Measurements from ENCODE around the gene HUS1. TPM values are rescaled to one million over a fixed set of nuclear protein-coding genes. Genes with fewer than 3 reads are reported as not detected.

Gene HUS1
- total RNA-seq, 4 donors from 2014 or later: 18.3 to 33.0 (median 23.0) TPM

DNA sequence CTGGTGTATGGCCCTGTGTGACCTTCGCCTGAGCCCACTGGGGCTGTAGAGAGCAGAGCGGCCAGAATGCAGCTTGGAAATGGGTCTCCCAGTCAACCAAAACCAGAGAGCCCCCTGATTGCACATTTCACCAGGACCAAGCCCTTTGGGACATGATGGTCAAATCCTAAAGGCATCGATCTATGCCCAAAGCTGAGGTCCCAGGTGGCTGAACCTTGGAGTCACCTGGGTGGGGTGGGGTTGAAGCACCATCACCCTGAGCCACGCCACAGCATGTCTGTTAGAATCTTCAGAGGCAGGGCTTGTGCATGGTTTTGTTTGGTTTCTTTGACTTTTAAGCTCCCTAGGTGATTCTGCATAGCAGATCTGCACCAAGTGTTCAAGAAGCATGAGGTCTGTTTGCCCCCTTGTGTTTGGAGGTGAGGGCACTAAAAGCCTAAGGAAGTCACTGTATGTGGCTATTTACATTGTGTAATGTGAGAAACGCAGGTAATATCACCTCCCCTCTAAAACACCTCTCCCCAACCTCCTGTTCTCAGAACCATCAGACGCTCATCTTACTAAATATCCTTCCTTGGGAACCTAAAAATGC, 40.7 kb downstream of the HUS1 start:
- no peaks in the 10 kb centered on the region for H3K4me1 ChIP-seq
- intact Hi-C loops (cut with DNase I; ENCODE audit: low total_unique reads): no loop called here
- no peak overlapping the region for H3K27ac ChIP-seq

DNA sequence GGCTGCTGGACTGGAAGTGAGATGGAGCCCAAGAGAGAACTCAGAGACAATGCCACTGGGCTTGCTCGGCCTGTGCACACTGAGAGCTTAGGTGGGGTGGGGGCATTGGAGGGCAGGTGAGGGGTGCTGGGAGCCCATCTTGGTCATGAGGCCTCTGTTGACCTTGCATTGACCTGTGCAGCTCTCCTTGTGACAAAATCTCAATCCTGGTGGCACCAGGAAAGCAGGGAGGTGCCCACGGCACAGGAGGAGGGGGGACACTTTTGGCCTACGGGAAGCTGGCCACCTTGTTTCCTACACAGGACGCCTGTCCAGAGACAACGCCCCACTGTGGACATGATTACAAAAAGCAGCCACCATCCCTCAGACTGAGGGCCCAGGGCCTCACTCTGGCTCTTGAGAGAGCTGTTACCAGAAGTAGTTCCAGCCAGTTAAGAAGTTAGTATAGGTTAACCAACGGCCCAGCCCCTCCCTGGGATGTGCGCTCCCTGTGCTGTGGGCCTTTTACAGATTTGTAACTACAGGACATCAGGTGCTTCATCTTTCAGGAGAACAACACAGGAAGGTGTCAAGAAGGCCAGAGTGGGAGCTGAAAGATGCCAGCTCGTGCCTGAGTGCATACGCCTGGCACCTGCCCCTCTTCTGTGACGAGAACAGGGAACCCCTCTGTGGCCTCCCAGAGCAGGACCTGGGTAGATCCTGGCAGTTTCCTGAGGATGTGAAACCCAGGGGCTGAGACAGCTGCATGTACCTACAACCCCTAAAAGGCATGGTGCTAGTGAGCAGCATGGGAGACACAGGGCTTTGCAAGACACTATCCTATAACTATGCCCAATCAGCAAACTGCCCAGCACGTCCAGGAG, 41.5 kb downstream of the HUS1 start:
- intact Hi-C loops (cut with DNase I; ENCODE audit: low total_unique reads) (no loop called here), in situ Hi-C loops (cut with MboI; ENCODE audit: low sequenced_read_pairs in 4 of 4) (no loop called here)
- Histone ChIP-seq H3K4me1 (no peaks in the 10 kb centered on the region), H3K27ac (no peak overlapping the region), H3K36me3 (no peaks in the 10 kb centered on the region), H3K9me3 (no peaks in the 10 kb centered on the region), H3K4me3 (no peak overlapping the region), H3K27me3 (no peaks in the 10 kb centered on the region)
- TF ChIP-seq, protein P1, sequence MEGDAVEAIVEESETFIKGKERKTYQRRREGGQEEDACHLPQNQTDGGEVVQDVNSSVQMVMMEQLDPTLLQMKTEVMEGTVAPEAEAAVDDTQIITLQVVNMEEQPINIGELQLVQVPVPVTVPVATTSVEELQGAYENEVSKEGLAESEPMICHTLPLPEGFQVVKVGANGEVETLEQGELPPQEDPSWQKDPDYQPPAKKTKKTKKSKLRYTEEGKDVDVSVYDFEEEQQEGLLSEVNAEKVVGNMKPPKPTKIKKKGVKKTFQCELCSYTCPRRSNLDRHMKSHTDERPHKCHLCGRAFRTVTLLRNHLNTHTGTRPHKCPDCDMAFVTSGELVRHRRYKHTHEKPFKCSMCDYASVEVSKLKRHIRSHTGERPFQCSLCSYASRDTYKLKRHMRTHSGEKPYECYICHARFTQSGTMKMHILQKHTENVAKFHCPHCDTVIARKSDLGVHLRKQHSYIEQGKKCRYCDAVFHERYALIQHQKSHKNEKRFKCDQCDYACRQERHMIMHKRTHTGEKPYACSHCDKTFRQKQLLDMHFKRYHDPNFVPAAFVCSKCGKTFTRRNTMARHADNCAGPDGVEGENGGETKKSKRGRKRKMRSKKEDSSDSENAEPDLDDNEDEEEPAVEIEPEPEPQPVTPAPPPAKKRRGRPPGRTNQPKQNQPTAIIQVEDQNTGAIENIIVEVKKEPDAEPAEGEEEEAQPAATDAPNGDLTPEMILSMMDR (IDR thresholded peaks at IDR 0.05 in 4 of 5, conservative IDR thresholded peaks at IDR 0.05 in 1 of 5): no peak
- no peak for TF ChIP-seq POLR2A (IDR thresholded peaks at IDR 0.05)
- ATAC-seq (no peak), DNase-seq (no peak)

More for the DNA sequence above, 40.7 kb downstream of the HUS1 start:
- Histone ChIP-seq H3K9me3 (no peaks in the 10 kb centered on the region), H3K4me3 (no peak overlapping the region), H3K27me3 (no peaks in the 10 kb centered on the region), H3K36me3 (no peaks in the 10 kb centered on the region)
- TF ChIP-seq POLR2A (IDR thresholded peaks at IDR 0.05): no peak
- TF ChIP-seq, protein P1 (IDR thresholded peaks at IDR 0.05 in 4 of 5, conservative IDR thresholded peaks at IDR 0.05 in 1 of 5): no peak
- ATAC-seq (no peak), DNase-seq (no peak)
- in situ Hi-C loops (cut with MboI; ENCODE audit: low sequenced_read_pairs in 4 of 4): no loop called here

DNA sequence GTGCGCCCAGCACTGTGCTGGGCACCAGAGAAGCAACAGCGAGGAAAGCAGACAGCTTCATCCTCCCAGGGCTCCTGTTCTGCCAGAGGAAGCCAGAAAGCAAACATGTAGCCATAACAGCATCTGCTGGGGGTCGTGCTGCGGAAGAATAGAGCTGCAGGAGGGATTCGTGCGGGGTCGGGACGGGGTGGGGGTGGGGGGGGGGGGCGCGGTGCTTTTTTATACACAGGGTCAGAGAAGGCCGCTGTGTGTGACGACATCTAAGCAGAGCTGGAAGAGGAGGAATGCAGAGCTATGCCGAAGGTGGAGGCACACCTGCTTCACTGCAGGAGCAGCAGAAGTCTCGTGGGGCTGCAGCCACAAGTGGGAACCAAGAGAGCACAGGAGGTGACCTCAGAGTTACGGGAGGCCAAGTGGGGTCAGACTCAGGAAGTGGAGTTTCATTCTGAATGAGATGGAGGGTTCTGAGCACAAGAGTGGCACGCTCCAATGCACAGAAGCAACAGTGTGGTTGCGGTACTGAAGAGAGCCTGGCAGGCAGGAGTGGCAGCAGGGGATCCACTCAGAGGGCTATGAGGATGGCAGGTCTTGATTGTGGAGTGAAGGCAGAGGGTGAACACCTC, 42.2 kb downstream of the HUS1 start:
- Histone ChIP-seq H3K27ac (no peak overlapping the region), H3K4me3 (no peak overlapping the region), H3K4me1 (no peaks in the 10 kb centered on the region), H3K27me3 (no peaks in the 10 kb centered on the region), H3K9me3 (no peaks in the 10 kb centered on the region), H3K36me3 (no peaks in the 10 kb centered on the region)
- TF ChIP-seq POLR2A (IDR thresholded peaks at IDR 0.05): no peak
- DNase-seq (no peak), ATAC-seq (no peak)
- intact Hi-C loops (cut with DNase I; ENCODE audit: low total_unique reads): no loop called here
- in situ Hi-C loops (cut with MboI; ENCODE audit: low sequenced_read_pairs in 4 of 4): no loop called here

DNA sequence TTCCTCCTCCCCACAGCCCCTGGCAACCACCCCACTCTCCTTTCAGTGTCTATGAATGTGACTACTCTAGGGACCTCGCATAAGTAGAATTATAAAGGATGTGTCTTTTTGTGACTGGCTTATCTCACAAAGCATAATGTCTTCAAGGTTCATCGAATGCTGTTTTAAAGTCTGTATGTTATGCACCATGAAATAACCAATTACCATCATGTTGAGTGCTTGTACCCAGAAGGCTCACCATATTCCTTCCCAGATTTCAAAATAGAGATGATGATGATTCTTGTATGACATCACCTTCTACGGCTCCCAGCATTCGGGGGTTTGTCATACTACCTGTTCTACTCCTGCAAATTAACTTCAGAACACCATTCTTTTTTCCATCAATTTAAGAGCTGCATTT, 43.1 kb downstream of the HUS1 start:
- in situ Hi-C loops (cut with MboI; ENCODE audit: low sequenced_read_pairs in 4 of 4) (no loop called here), intact Hi-C loops (cut with DNase I; ENCODE audit: low total_unique reads) (no loop called here)
- no peak overlapping the region for H3K27ac ChIP-seq
- no peaks in the 10 kb centered on the region for H3K9me3 ChIP-seq
- no peak overlapping the region for H3K4me3 ChIP-seq
- TF ChIP-seq, protein P1 (IDR thresholded peaks at IDR 0.05 in 4 of 5, conservative IDR thresholded peaks at IDR 0.05 in 1 of 5): no peak
- no peak for TF ChIP-seq POLR2A (IDR thresholded peaks at IDR 0.05)
- no peaks in the 10 kb centered on the region for H3K4me1 ChIP-seq
- ATAC-seq: no peak
- no peaks in the 10 kb centered on the region for H3K27me3 ChIP-seq
- H3K36me3 ChIP-seq: no peaks in the 10 kb centered on the region
- no peak for DNase-seq

DNA sequence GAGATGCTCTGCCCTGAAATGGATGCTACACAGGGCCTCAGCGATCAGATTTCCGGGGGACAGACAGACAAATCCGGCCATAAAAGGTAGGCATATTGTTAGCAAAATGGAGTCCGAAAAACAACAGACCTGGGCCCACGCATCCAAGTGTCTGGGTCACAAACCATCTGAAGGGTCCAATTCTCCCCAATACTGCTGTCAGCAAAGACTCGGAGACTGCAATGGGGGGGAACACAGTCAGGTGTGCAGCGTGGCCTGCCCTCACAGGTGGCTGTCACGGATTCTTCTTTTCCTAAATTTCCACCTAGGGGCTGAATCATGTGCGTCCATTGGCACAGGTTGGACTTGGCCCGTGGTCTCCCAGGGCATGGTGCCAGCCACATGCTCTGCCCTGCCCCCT, 44.1 kb downstream of the HUS1 start:
- no peak overlapping the region for H3K27ac ChIP-seq
- no peaks in the 10 kb centered on the region for H3K27me3 ChIP-seq
- no peak overlapping the region for H3K4me3 ChIP-seq
- no peak for TF ChIP-seq POLR2A (IDR thresholded peaks at IDR 0.05)
- TF ChIP-seq, protein P1 (IDR thresholded peaks at IDR 0.05 in 4 of 5, conservative IDR thresholded peaks at IDR 0.05 in 1 of 5): no peak
- no peaks in the 10 kb centered on the region for H3K36me3 ChIP-seq
- in situ Hi-C loops (cut with MboI; ENCODE audit: low sequenced_read_pairs in 4 of 4): no loop called here
- intact Hi-C loops (cut with DNase I; ENCODE audit: low total_unique reads): no loop called here
- DNase-seq: no peak
- H3K9me3 ChIP-seq: no peaks in the 10 kb centered on the region
- ATAC-seq: no peak
- no peaks in the 10 kb centered on the region for H3K4me1 ChIP-seq
